ENCODE measurements around the gene PAQR5.
A peak's percentile ranks its signal among the peaks of the same experiment; 100 is the strongest.
"Not testable (repeated sequence)": the region's sequence is repeated elsewhere in the genome, so short reads cannot be mapped to it uniquely, and the experiment has no call there.

Gene PAQR5

DNA sequence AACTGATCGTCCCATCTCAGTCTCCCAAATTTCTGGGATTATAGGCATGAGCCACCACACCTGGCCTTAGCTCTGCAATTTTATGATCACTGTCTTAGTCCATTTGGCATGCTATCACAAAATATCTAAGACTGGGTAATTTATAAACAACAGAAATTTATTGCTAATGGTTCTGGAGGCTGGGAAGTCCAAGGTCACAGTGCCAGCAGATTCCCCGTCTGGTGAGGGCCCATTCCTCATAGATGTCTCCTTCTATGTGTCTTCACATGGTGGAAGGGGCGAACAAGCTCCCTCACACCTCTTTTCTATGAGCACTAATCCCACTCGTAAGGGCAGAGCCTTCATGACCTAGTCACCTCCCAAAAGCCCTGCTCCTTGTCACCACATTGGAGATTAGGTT is 60.1 kb downstream of the PAQR5 start:
- DNase-seq, result no peak

GRCh38 chr15:69359722-69360121 is 61.0 kb downstream of the PAQR5 start:
- DNase-seq, result peak; percentile 42

GRCh38 chr15:69360642-69361041 is 61.9 kb downstream of the PAQR5 start:
- no peak for DNase-seq

DNA sequence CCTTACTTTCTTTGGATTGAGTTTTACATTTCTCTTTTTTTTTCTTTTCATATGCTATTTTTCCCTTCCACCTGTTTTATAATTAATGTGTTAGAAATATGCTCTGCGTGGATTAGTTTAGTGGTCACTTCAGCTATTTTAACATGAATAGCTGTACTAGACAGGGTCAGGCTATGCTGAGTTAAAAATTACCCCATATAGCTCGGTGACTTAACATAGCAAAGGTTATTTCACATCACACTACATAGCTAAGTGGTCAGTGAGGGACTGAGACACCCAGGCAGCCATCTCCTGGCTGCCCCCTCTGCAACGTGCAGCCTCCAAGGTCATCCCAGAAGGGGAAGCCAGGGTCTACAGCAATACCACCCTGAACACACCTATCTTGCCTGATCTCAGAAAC is 68.5 kb downstream of the PAQR5 start:
- no peak for DNase-seq

GRCh38 chr15:69369631-69370030 is 70.9 kb downstream of the PAQR5 start:
- DNase-seq, result no peak

DNA sequence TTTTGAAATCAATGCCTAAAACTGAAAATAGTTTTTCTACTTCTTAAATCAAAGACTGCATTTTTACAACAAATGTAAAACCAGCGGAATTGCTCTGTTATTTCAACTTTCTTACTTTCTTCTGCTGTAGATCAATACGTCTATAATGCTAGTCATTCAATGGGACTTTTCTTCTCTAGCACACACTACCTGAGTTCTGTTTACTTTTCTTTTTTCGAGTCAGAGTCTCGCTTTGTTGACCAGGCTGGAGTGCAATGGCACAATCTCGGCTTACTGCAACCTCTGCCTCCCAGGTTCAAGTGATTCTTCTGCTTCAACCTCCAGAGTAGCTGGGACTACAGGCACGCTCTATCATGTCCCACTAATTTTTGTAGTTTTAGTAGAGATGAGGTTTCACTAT is 74.7 kb downstream of the PAQR5 start:
- DNase-seq, result no peak

DNA sequence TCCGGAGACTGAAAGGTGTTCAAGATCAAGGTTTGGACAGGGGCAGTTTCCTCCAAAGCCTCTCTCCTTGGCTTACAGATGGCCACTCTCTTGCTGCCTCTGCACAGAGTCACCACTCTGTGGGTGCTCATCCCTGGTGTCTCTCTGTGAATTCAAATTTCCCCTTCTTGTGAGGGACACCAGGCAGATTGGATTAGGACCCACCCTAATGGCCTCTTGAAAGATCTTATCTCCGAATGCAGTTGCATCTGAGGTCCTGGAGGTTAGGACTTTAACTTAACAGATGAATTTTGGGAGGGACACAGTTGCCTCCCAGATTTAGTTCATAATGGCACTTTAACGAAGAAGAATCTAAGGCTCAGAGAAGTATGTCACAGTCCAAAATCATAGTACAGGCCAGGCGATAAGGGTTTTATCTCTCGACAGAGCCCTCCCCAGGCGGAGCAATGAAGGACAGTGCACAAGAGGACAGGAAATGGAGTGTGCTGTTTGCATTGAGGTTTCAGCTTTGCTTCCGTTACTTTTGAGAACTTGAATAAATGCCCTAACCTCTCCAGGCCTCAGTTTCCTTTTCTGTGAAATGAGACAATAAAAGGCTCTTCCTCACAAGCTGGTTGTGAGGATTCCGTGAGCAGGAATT is 76.6 kb downstream of the PAQR5 start:
- peak; percentile 50 for DNase-seq

DNA sequence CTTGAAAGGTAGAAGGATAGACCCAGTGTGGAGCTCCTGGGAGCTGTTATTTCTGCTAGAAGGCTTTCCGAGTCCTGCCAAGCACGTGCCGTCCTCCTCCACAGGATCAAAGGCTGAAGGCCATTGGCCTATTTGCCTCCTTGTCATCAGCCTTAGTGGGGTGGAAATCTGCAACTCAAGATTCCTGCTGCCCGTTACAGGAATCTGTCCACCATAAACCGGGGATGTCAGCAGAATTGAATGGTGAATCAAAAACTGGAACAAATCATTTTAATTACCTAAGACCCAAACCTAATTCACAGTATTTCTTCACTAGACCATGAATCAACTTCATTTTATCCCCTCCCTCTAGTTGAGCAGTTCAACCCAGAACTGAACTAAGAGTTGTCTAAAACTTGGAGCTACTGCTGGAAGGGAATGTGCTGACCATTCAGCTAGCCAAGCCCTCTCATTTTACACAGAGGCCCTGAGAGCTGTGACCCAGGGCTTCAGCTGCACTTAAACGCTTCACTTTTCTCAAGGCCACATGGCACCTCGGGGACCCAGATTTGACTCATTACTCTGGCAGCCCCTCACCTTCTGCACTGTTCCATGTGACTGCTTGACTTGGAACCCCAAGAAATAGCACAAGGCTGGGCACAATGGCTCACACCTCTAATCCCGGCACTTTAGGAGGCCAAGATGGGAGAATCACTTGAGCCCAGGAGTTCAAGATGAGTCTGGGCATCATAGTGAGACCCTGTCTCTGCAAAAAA is 78.7 kb downstream of the PAQR5 start:
- DNase-seq, result no peak

DNA sequence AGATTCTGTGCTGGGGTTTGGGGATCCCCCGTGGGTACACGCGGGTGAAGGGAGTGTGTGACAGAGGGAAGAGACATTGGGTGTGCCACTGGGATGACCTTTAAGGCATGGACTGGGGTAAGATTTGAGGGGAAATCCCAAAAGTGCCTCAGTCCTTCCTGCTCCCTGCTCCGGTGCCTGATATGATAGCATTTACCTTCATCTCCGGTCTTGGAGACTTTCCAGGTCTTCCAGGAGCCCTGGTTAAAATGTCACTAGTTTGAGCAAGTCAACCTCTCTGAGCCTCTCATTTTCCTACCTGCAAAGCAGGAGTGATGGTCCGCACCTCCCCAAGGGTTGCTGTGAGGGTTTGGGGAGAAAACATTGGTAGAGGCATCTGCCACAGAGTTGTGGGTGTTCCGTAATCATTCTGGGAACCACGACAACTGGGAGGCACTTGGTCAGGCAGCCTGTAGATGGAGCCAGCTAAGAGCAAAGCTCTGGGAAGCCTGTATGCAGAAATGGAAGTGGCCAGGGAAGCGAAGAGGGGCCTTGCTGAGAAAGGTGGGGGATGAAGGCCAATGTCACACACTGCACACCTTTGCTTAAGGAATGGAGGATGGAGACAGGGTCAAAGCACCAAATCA is 81.5 kb downstream of the PAQR5 start:
- no peak for DNase-seq

DNA sequence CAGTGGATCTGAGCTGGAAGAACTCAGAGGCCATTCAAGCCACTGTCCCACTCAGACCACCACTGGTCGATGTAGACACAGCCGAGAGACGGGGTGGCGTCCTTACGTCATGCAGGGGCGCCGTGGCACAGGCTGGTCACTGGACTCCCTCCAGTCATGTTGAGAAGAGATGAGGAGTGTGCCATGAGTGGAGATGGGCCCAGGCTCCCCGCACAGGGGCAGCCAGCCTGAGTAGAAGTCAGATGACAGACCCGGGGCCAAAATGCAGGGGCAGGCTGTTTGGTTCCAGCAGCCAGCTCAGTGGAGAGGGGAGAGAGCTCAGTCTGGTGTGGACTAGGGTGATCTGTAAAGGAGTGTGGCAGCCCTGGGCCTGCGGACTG is 82.0 kb downstream of the PAQR5 start:
- DNase-seq, result no peak

- not testable (repeated sequence) for DNase-seq
These were observed 83.5 kb downstream of the PAQR5 start for GRCh38 chr15:69382176-69382575.

DNA sequence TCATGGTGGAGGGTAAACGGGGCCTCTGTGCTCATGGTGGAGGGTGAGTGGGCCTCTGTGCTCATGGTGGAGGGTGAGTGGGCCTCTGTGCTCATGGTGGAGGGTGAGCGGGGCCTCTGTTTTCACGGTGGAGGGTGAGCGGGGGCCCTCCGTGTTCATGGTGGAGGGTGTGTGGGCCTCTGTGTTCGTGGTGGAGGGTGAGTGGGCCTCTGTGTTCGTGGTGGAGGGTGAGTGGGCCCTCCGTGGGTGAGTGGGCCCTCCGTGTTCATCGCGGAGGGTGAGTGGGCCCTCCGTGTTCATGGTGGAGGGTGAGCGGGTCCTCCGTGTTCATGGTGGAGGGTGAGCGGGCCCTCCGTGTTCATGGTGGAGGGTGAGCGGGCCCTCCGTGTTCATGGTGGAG is 85.4 kb downstream of the PAQR5 start:
- DNase-seq, result not testable (repeated sequence)

DNA sequence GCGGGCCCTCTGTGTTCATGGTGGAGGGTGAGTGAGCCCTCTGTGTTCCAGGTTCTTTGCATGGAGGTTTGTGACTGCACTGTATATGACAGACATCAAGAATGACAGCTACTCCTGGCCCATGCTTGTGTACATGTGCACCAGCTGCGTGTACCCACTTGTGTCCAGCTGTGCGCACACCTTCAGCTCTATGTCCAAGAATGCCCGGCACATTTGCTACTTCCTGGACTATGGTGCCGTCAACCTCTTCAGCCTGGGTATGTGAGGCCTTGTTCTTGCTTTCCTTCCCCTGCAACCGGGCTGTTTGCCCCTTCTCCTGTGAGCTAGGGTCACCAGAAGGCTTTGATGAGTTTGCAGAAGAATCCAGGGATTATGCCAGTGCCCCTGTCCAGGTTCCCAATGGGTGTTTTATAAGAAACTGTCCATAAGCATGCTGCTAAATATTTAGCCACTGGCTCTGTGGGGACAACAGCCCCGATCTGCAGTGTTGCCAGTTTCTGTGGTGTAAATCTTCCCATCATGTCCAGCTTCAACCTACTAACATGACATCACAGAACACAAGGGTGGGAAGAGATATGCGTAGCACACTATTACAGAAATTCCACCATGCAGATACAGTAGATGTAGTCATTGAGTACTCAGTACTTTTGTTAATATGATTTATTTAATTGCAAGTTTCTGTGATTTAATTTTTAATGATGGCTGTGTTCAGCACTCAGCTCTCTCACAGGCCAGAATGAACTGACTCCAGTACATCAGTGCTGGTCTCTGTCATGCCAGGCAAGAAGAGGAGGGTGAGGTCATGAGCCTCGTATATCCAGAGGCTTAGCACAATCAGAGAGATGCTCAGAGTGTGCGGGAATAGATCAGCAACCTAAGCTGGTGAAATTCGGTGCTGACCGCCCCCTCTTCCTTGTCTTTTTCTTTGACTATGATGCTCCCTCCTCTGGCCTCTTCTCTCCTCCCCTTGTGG is 86.2 kb downstream of the PAQR5 start:
- no peak for DNase-seq

DNA sequence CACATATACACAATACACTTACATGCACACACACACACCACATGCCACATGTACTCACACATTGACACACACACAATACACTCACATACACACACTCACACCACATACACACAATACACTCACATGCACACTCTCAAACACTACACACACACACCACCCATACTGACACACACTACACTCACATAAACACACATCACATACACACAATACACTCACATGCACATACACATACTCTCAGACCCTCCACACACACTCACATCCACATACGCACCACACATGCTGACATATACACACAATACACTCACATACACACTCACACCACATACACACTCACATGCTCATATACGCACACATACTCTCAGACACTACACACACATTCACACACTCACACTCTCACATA is 87.1 kb downstream of the PAQR5 start:
- no peak for DNase-seq

- DNase-seq, result no peak
These were observed 87.6 kb downstream of the PAQR5 start for GRCh38 chr15:69386284-69386683.

- no peak for DNase-seq
These were observed 89.6 kb downstream of the PAQR5 start for GRCh38 chr15:69388260-69388705.

- no peak for DNase-seq
These were observed 90.7 kb downstream of the PAQR5 start for GRCh38 chr15:69389426-69389825.

DNA sequence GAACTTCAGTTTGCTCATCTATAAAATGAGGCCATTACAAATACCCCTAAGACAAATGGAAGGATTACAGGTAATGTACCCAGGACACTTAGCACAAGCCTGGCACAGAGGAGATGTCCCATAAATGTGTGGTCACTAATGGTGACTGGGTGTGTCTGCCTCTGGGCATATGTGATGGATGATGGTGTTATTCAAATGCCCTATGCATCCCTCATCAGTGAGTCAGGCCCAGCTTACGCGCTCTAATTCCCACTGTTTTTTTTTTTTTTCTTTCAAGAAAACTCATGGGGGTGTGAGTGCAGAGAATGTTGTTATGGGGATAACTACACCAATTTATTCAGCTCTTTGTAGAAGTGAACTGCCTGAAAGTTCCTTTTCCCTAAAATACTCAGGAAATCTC is 91.9 kb downstream of the PAQR5 start:
- no peak for DNase-seq

DNA sequence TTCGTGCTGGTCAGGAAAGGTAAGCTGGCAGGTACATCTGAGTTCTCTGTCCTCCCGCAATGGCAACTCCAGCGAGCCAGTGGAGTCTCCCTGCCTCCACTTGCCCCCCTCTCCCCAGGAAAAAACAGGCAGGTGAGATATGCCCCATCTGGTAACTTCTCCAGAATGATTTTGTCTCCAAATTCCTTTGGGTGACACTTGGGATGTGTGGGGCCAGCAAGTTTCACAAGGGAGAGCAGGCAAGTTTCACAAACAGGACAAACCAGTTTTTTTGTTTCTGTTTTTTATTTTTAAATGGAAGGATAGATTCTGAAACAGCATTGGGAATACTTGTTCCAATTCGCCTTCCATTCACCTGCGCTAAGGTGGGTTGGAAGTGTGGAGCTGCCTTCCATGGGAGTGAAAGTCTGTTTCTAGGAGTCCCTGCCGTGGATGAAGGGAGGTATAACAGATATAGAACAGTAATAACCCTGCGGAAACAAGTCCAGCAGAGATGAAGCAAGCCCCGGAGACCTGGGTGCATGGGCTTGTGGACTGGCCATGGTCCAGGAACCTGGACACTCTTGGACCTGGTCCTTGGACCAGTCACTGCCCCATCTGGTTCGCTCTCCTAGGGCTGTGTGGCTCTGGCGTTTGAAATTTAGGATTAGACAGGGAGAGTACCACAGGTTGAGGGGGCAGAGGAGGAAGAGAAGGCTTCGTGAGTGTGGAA is 92.5 kb downstream of the PAQR5 start:
- no peak for DNase-seq

GRCh38 chr15:69392352-69392751 is 93.6 kb downstream of the PAQR5 start:
- DNase-seq, result no peak

- DNase-seq, result no peak
These were observed 95.2 kb downstream of the PAQR5 start for GRCh38 chr15:69393831-69394491.

Measured in hematopoietic multipotent progenitor cell treated with erythropoietin and hydrocortisone succinate and interleukin-3 and kit ligand, for 6 days (in vitro differentiated cells).